HepG2 (cell line): ENCODE results near the gene GAS2. TPM values are rescaled to one million over a fixed set of nuclear protein-coding genes. Genes with fewer than 3 reads are reported as not detected.

ENCODE experiments used
- ARNT ChIP-seq: fragments of 450-650 bp; IDR thresholded peaks from 2 replicates; pipeline ENCODE4 v1.6.1; 2017
- CCAR2 ChIP-seq: fragments of 200-400 bp; formaldehyde crosslinking; optimal IDR thresholded peaks from 2 replicates; pipeline ENCODE3; 2018; ENCODE audit warnings: low read depth, mild to moderate bottlenecking, low read length, moderate library complexity
- CEBPG ChIP-seq: IDR thresholded peaks from 2 replicates; pipeline ENCODE4 v1.6.1; 2016
- DR1 ChIP-seq: sonication (generic); formaldehyde crosslinking; IDR thresholded peaks from 2 replicates; pipeline ENCODE4 v1.8.0; 2021; ENCODE audit warnings: mild to moderate bottlenecking, missing genetic modification reagents, inconsistent platforms
- KDM5A ChIP-seq: fragments of 200-600 bp; sonication (generic); IDR thresholded peaks from 2 replicates; pipeline ENCODE4 v1.7.0; 2018; ENCODE audit warnings: antibody characterized with exemption, mild to moderate bottlenecking, low read length, borderline replicate concordance
- MXI1 ChIP-seq: IDR thresholded peaks from 3 replicates; pipeline ENCODE4 v1.6.1; 2012; ENCODE audit warnings: low read depth, low read length, inconsistent platforms, borderline replicate concordance
- NRL ChIP-seq: sonication (generic); formaldehyde crosslinking; IDR thresholded peaks from 2 replicates; pipeline ENCODE4 v1.5.0; 2020; ENCODE audit warnings: missing genetic modification reagents, mild to moderate bottlenecking, moderate library complexity, borderline replicate concordance
- ONECUT2 ChIP-seq: sonication (generic); formaldehyde crosslinking; IDR thresholded peaks from 2 replicates; pipeline ENCODE4 v1.4.0; 2020; ENCODE audit warnings: missing genetic modification reagents
- PHF21A ChIP-seq: sonication (generic); formaldehyde crosslinking; IDR thresholded peaks from 2 replicates; pipeline ENCODE4 v1.5.0; 2020; ENCODE audit warnings: mild to moderate bottlenecking, missing genetic modification reagents
- SETDB1 ChIP-seq: sonication (generic); formaldehyde crosslinking; IDR thresholded peaks from 2 replicates; pipeline ENCODE4 v1.5.1; 2020; ENCODE audit warnings: missing genetic modification reagents, mild to moderate bottlenecking, borderline replicate concordance
- SMAD3 ChIP-seq: sonication (generic); formaldehyde crosslinking; IDR thresholded peaks from 2 replicates; pipeline ENCODE4 v1.4.0; 2020; ENCODE audit warnings: missing genetic modification reagents
- TAF15 ChIP-seq: fragments of 200-400 bp; formaldehyde crosslinking; IDR thresholded peaks from one replicate; pipeline ENCODE4 v1.6.1; 2018; ENCODE audit warnings: mild to moderate bottlenecking, low read depth, low read length; ENCODE audit not compliant: poor library complexity, severe bottlenecking
- ZNF101 ChIP-seq: sonication (generic); formaldehyde crosslinking; IDR thresholded peaks from 2 replicates; pipeline ENCODE4 v1.4.0; 2020; ENCODE audit warnings: mild to moderate bottlenecking, low read depth, missing genetic modification reagents, borderline replicate concordance
- ZNF510 ChIP-seq: sonication (generic); formaldehyde crosslinking; IDR thresholded peaks from 2 replicates; pipeline ENCODE4 v1.4.0; 2020; ENCODE audit warnings: low read depth, mild to moderate bottlenecking, missing genetic modification reagents
- ZNF552 ChIP-seq: sonication (generic); formaldehyde crosslinking; IDR thresholded peaks from 2 replicates; pipeline ENCODE4 v1.9.0; 2022; ENCODE audit warnings: missing genetic modification reagents, mild to moderate bottlenecking, borderline replicate concordance
- ZNF567 ChIP-seq: sonication (generic); formaldehyde crosslinking; IDR thresholded peaks from 2 replicates; pipeline ENCODE4 v1.8.1; 2023; ENCODE audit warnings: mild to moderate bottlenecking, missing genetic modification reagents, borderline replicate concordance
- ZNF644 ChIP-seq: IDR thresholded peaks from 2 replicates; pipeline ENCODE4 v1.6.1; 2016; ENCODE audit warnings: low read depth
- ZNF7 ChIP-seq: IDR thresholded peaks from 2 replicates; pipeline ENCODE4 v1.6.1; 2016; ENCODE audit warnings: missing biosample characterization, missing genetic modification reagents
- ZNF749 ChIP-seq: sonication (generic); formaldehyde crosslinking; IDR thresholded peaks from 2 replicates; pipeline ENCODE4 v1.8.0; 2022; ENCODE audit warnings: mild to moderate bottlenecking, missing genetic modification reagents, moderate library complexity, borderline replicate concordance
- polyA plus RNA-seq, 8 experiments: library from polyadenylated mRNA; depleted of rRNA in 3 of 8; stranded (reverse) in 7 of 8; unstranded in 1 of 8; fragments of >200 nt; fragmentation: Illumina TruSeq in 4 of 8; extraction: Trizol in 4 of 8; gene quantifications; 2 replicates each; pipeline versions ENCODE4 v1.2.1 to v1.2.3, GENCODE V29; 2011 to 2016; ENCODE audit warnings: low read depth in 4 of 8, missing spikeins in 1 of 8, mixed read lengths in 1 of 8; ENCODE audit not compliant: insufficient read depth in 1 of 8
- total RNA-seq, 5 experiments: library from RNA; depleted of rRNA; stranded (reverse); fragments of >200 nt; fragmentation: Illumina TruSeq; extraction: Trizol; gene quantifications; 2 replicates each; pipeline ENCODE4 v1.2.3, GENCODE V29; 2016; ENCODE audit warnings: low read depth in 1 of 5
- TF ChIP-seq, protein P1 (sequence below): sonication (generic); formaldehyde crosslinking; IDR thresholded peaks from 2 replicates; pipeline ENCODE4 v1.5.1; 2020; ENCODE audit warnings: mild to moderate bottlenecking, moderate library complexity, missing genetic modification reagents
- TF ChIP-seq, protein P2 (sequence below): IDR thresholded peaks from 2 replicates; pipeline ENCODE4 v1.6.1; 2016; ENCODE audit warnings: mild to moderate bottlenecking
- TF ChIP-seq, protein P3 (sequence below): sonication (generic); formaldehyde crosslinking; IDR thresholded peaks from 2 replicates; pipeline ENCODE4 v1.4.0; 2020; ENCODE audit warnings: missing genetic modification reagents
- TF ChIP-seq, protein P4 (sequence below): sonication (generic); formaldehyde crosslinking; IDR thresholded peaks from 2 replicates; pipeline ENCODE4 v1.4.0; 2020; ENCODE audit warnings: mild to moderate bottlenecking, missing genetic modification reagents

Gene GAS2
- total and polyA plus RNA-seq, 2 of the 13 experiments (the other 11 are each of a cell fraction or from before 2014, with no cell fraction given): 26.0 to 85.1 TPM

DNA sequence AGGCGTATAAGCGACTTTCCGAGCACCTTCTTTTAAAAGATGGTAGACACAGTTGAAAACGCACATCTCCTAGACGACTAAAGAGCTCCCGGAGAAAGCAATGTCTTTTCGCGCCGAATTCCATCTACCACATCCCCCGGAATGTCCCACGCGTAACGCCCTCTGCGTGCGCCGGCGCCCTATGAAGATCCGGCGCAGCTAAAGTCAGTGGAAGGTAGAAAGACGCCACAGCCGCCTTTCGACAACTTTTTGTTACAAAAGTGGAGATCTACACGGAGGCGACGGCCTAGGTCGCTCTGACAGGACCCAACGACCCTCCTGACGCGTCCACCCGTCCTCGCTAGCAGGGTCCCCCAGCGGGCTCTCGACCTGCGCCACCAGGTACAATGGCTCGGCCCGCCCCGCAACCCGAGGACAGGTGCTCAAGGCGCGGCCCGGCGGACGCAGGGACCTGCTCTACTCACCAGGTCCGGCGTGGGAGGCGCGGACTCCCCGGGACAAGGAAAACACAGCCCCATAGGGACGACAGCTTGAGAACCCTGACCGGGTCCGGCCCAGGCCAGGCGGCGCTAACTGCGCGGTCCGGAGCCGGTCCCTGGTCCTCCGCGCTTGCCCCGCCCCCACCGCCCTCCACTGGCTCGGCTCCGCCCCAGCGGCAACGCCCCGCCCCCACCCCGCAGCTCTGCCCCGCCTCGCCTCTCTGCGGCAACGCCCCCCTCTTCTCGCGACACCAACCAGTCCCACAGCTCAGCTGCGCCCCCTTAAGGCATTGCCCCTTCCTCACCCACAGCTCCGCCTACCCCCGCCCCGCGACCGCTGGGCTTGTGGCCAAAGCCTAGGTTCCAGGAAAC, 163.0 kb downstream of the GAS2 start, which contains the start of gene SVIP (continued):
- TF ChIP-seq ZNF101 (CRISPR knock-in tag) (no peak), ZNF644 (CRISPR knock-in tag) (no peak), ONECUT2 (CRISPR knock-in tag) (no peak), SETDB1 (CRISPR knock-in tag) (no peak), ARNT (no peak), ZNF510 (CRISPR knock-in tag) (no peak), NRL (CRISPR knock-in tag) (no peak), DR1 (peak; percentile 52), SMAD3 (CRISPR knock-in tag) (0 out of 2 replicates have a peak, but pooled peaks have one; percentile 36), ZNF7 (CRISPR knock-in tag) (no peak), ZNF552 (no peak), KDM5A (no peak; the same call in 1 of the 2 replicates), TAF15 (peak; percentile 35), ZNF567 (CRISPR knock-in tag) (0 out of 2 replicates have a peak, but pooled peaks have one; percentile 50), CCAR2 (no peak), ZNF749 (CRISPR knock-in tag) (no peak), PHF21A (CRISPR knock-in tag) (no peak), MXI1 (no peak; the same call in 2 of the 3 replicates), CEBPG (CRISPR knock-in tag) (no peak)
- TF ChIP-seq, protein P1, sequence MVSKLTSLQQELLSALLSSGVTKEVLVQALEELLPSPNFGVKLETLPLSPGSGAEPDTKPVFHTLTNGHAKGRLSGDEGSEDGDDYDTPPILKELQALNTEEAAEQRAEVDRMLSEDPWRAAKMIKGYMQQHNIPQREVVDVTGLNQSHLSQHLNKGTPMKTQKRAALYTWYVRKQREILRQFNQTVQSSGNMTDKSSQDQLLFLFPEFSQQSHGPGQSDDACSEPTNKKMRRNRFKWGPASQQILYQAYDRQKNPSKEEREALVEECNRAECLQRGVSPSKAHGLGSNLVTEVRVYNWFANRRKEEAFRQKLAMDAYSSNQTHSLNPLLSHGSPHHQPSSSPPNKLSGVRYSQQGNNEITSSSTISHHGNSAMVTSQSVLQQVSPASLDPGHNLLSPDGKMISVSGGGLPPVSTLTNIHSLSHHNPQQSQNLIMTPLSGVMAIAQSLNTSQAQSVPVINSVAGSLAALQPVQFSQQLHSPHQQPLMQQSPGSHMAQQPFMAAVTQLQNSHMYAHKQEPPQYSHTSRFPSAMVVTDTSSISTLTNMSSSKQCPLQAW (CRISPR knock-in tag): peak; percentile 62; the same call in 1 of the 2 replicates
- TF ChIP-seq, protein P2, sequence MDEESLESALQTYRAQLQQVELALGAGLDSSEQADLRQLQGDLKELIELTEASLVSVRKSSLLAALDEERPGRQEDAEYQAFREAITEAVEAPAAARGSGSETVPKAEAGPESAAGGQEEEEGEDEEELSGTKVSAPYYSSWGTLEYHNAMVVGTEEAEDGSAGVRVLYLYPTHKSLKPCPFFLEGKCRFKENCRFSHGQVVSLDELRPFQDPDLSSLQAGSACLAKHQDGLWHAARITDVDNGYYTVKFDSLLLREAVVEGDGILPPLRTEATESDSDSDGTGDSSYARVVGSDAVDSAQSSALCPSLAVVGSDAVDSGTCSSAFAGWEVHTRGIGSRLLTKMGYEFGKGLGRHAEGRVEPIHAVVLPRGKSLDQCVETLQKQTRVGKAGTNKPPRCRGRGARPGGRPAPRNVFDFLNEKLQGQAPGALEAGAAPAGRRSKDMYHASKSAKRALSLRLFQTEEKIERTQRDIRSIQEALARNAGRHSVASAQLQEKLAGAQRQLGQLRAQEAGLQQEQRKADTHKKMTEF: peak; percentile 64; the same call in 1 of the 2 replicates
- TF ChIP-seq, protein P3, sequence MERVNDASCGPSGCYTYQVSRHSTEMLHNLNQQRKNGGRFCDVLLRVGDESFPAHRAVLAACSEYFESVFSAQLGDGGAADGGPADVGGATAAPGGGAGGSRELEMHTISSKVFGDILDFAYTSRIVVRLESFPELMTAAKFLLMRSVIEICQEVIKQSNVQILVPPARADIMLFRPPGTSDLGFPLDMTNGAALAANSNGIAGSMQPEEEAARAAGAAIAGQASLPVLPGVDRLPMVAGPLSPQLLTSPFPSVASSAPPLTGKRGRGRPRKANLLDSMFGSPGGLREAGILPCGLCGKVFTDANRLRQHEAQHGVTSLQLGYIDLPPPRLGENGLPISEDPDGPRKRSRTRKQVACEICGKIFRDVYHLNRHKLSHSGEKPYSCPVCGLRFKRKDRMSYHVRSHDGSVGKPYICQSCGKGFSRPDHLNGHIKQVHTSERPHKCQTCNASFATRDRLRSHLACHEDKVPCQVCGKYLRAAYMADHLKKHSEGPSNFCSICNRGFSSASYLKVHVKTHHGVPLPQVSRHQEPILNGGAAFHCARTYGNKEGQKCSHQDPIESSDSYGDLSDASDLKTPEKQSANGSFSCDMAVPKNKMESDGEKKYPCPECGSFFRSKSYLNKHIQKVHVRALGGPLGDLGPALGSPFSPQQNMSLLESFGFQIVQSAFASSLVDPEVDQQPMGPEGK (CRISPR knock-in tag): peak; percentile 72
- TF ChIP-seq, protein P4, sequence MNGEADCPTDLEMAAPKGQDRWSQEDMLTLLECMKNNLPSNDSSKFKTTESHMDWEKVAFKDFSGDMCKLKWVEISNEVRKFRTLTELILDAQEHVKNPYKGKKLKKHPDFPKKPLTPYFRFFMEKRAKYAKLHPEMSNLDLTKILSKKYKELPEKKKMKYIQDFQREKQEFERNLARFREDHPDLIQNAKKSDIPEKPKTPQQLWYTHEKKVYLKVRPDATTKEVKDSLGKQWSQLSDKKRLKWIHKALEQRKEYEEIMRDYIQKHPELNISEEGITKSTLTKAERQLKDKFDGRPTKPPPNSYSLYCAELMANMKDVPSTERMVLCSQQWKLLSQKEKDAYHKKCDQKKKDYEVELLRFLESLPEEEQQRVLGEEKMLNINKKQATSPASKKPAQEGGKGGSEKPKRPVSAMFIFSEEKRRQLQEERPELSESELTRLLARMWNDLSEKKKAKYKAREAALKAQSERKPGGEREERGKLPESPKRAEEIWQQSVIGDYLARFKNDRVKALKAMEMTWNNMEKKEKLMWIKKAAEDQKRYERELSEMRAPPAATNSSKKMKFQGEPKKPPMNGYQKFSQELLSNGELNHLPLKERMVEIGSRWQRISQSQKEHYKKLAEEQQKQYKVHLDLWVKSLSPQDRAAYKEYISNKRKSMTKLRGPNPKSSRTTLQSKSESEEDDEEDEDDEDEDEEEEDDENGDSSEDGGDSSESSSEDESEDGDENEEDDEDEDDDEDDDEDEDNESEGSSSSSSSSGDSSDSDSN: peak; percentile 92
